Tongue (tissue), 2 donors: ENCODE results near the gene C10orf53. TPM values are rescaled to one million over a fixed set of nuclear protein-coding genes. Genes with fewer than 3 reads are reported as not detected.

Source experiments
- DNase-seq: peaks from one replicate; pipeline ENCODE4 v3.0.0-alpha.2; 2015
- total RNA-seq: library from RNA; depleted of rRNA; stranded (reverse); fragments of >200 nt; gene quantifications from one replicate; pipeline ENCODE4 v1.2.3, GENCODE V29; 2014

C10orf53 gene
- not detected for total RNA-seq

GRCh38 chr10:49679480-49679893, at the start of gene C10orf53:
Gene C10orf53 (plus strand): TSS chr10:49679651. CDS start chr10:49679698, 47 bp downstream.
- DNase-seq, result peak; percentile 49

GRCh38 chr10:49631975-49632374, 47.5 kb upstream of the C10orf53 start:
- no peak for DNase-seq

- DNase-seq, result no peak
These were observed 46.8 kb upstream of the C10orf53 start for GRCh38 chr10:49632406-49633317.

GRCh38 chr10:49633327-49634068, 46.0 kb upstream of the C10orf53 start:
- DNase-seq, result no peak

GRCh38 chr10:49634069-49634660, 45.3 kb upstream of the C10orf53 start:
- DNase-seq, result no peak

- no peak for DNase-seq
These were observed 37.1 kb upstream of the C10orf53 start for GRCh38 chr10:49642311-49642710.

GRCh38 chr10:49643241-49644034, 36.0 kb upstream of the C10orf53 start:
- DNase-seq, result no peak

- DNase-seq, result no peak
These were observed 35.3 kb upstream of the C10orf53 start for GRCh38 chr10:49644035-49644646.

GRCh38 chr10:49645417-49645816, 34.0 kb upstream of the C10orf53 start:
- no peak for DNase-seq

GRCh38 chr10:49645871-49646870, 33.3 kb upstream of the C10orf53 start:
- no peak for DNase-seq

- DNase-seq, result no peak
These were observed 31.9 kb upstream of the C10orf53 start for GRCh38 chr10:49647554-49647953.

- no peak for DNase-seq
These were observed 31.3 kb upstream of the C10orf53 start for GRCh38 chr10:49647985-49648795.

GRCh38 chr10:49649294-49649693, 30.2 kb upstream of the C10orf53 start:
- DNase-seq, result no peak

- DNase-seq, result no peak
These were observed 29.3 kb upstream of the C10orf53 start for GRCh38 chr10:49649936-49650723.

- DNase-seq, result no peak
These were observed 28.8 kb upstream of the C10orf53 start for GRCh38 chr10:49650724-49651034.

GRCh38 chr10:49651039-49651835, 28.2 kb upstream of the C10orf53 start:
- DNase-seq, result no peak

GRCh38 chr10:49651917-49652316, 27.5 kb upstream of the C10orf53 start:
- no peak for DNase-seq
